Measurements from ENCODE around the gene AMY2A.

- TF ChIP-seq CTCF (IDR thresholded peaks at IDR 0.05), result no peak
- TF ChIP-seq EP300 (IDR thresholded peaks at IDR 0.05; ENCODE audit: low read depth), result no peak
- no peak for TF ChIP-seq POLR2AphosphoS5 (IDR thresholded peaks at IDR 0.05)
Measured at GRCh38 chr1:103569493-103569892, 47.7 kb upstream of the AMY2A start.

All from transverse colon (tissue), 4 donors.